Measurements from ENCODE around the gene PITPNC1.
"Not testable (repeated sequence)": the region's sequence is repeated elsewhere in the genome, so short reads cannot be mapped to it uniquely, and the experiment has no call there.

The PITPNC1 gene

DNA sequence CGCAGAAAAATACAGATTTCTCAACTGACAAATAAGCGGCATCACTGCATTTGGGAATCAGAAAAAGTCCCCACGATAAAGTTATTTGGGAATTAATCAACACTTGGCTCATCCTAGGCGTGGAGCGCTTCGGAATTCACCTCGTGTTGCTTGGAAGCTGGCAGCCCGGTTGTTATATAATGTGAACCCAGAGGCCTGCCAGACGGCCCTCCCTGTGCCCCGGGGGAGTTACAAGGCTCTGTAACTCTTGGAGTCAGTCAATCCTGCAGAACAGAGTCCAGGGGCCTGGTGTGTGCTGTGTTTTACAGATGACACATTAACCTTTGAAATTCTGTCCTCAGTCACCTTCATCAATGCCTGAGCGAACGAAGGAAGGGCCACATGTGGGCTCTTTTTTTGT is 111.1 kb downstream of the PITPNC1 start:
- no peak for DNase-seq (ENCODE audit: low read depth in 2 of 2)

DNA sequence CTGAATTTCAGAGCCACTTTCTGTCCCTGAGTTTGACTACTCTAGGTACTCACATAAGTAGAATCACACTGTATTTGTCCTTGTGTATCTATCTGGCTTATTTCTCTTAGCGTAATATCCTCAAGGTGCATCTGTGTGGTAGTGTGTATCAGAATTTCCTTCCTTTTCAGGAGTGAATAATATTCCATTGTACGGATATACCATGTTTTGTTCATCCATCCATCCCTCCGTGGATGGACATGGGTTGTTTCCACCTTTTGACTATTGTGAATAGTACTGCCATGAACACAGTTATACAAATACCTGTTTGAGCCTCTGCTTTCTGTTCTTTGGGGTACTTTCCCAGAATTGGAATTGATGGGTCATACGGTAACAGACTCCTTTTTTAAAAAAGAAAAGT is 111.7 kb downstream of the PITPNC1 start:
- no peak for DNase-seq (ENCODE audit: low read depth in 2 of 2)

- no peak for DNase-seq (ENCODE audit: low read depth in 2 of 2)
Measured at GRCh38 chr17:67489273-67489672, 112.2 kb downstream of the PITPNC1 start.

GRCh38 chr17:67490471-67490870 is 113.4 kb downstream of the PITPNC1 start:
- no peak for DNase-seq (ENCODE audit: low read depth in 2 of 2)

DNA sequence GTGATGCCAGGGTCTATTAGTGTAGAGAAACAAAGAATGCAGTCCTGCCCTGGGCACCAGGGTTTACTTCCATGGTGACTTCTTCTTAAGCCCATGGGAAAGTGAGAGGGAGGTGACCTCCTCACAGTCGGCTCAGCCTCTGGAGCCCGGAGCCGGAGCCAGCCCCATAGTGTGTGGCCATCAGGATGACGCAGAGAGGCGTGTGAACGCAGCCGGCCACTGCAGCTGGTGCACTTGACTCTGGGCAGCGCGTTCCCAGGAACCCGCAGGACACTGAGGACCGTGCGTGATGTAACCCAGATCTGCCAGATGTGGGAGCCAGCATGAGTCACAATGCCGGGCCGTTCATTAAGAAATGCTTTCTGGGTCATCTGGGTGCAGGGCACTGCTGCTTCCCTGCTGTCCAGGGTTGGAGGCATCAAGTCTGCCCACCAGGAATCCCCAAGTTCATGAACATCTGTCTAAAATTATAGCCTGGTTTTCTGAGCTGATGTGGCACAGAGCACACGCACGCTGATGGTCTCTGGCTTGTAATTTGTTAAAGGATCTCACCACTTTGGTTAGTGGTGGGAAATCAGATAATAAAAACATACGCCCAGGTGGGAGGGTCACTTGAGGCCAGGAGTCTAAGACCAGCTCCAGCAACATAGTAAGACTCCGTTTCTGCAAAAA is 114.1 kb downstream of the PITPNC1 start:
- no peak for DNase-seq (ENCODE audit: low read depth in 2 of 2)

DNA sequence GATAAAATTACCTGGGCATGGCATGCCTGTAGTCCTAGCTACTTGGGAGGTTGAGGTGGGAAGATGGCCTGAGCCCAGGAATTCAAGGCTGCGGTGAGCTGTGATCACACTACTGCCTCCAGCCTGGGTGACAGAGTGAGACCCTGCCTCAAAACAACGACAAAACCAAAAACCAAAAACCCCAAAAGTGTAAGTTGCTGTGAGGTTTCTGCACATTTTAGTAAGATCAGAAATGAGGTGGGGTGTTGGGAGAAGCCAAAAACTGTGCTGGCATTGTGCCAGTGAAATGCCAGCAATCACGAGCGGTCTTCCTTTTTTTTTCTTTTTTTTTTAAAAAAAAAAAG is 114.6 kb downstream of the PITPNC1 start:
- DNase-seq (ENCODE audit: low read depth in 2 of 2), result no peak

- DNase-seq (ENCODE audit: low read depth in 2 of 2), result no peak
Measured at GRCh38 chr17:67492251-67492740, 115.2 kb downstream of the PITPNC1 start.

DNA sequence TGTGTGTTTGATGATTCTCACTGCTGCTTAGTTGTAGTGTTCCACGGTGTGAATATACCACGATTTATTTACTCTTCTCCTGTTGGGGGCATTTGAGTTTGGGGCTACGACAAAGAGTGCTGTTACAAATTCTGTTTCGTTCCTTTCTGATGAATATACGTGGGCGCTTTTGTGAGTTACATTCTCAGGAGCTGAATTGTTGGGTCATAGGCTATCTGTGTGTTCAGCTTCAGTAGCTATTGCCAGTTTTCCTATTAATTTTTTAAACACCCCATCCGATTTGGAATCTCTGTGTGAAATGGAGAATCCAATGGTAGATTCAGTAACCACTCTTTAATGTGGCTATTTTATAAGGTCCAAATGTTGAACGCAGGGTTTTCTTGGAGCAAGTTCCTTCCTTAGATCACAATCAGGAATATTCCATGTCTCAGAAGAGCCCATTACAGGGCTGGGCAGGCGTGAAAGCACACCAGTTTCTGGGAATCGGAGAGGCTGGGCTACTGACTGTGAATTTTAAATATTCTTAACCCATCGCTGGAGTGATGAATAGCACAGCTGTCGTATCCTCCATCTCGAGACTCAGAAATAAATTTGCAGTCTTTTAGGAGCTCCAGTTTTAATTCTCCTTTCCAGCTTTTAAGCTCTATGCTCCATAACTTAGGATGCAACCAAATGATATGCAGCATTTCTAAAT is 115.9 kb downstream of the PITPNC1 start:
- no peak for DNase-seq (ENCODE audit: low read depth in 2 of 2)

DNA sequence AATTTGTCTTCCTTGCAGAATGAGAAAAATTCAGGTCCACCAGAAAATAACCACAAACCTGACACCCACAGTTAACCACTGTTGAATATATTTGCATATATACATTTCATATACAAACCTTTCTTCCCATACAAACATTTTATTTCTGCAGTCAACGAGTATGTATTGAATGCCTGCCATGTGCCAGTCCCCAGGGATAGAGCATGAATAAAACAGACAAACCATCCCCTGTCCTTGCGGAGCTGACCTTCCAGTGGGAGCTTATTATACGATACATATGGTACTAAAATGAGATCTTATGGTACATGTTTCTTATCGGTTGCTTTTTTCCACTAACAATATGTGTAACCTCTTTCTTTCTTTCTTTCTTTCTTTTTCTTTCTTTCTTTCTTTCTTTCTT is 116.7 kb downstream of the PITPNC1 start:
- DNase-seq (ENCODE audit: low read depth in 2 of 2), result no peak

DNA sequence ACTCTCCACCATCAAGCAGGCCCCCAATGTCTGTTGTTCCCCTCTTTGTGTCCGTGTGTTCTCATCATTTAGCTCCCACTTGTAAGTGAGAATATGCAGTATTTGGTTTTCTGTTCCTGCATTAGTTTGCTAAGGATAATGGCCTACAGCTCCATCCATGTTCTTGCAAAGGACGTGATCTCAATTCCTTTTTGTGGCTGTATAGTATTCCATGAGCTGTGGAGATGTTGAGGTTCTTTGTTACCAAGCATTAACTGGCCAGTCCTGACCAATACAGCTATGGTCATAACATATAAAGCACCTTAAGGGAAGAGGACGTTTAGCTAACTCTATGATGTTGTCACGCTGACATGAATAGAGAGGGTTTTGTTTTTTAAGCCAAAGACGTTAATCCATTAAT is 118.5 kb downstream of the PITPNC1 start:
- DNase-seq (ENCODE audit: low read depth in 2 of 2), result not testable (repeated sequence)

DNA sequence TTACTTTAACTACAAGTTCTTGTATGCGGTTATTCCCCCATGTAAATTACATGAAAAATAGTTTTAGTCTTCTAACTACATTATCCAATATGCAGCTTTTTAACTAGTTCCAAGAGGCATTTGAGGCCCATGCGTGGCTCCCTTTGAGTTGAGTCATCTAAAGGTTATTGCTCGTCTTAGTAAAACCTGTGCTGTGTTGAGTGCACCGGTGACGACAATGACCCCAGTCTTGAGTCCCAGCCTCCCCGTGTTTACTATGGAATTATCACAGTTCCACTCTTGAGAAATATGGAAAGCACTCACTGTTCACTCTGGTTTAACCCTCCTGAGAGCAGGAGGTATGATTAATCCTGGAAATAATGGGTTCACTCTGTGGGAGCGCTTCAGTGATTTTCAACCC is 119.2 kb downstream of the PITPNC1 start:
- no peak for DNase-seq (ENCODE audit: low read depth in 2 of 2)

GRCh38 chr17:67499685-67500084 is 122.6 kb downstream of the PITPNC1 start:
- no peak for DNase-seq (ENCODE audit: low read depth in 2 of 2)

GRCh38 chr17:67500261-67500660 is 123.2 kb downstream of the PITPNC1 start:
- DNase-seq (ENCODE audit: low read depth in 2 of 2), result no peak

GRCh38 chr17:67500677-67501300 is 123.7 kb downstream of the PITPNC1 start:
- DNase-seq (ENCODE audit: low read depth in 2 of 2), result no peak

DNA sequence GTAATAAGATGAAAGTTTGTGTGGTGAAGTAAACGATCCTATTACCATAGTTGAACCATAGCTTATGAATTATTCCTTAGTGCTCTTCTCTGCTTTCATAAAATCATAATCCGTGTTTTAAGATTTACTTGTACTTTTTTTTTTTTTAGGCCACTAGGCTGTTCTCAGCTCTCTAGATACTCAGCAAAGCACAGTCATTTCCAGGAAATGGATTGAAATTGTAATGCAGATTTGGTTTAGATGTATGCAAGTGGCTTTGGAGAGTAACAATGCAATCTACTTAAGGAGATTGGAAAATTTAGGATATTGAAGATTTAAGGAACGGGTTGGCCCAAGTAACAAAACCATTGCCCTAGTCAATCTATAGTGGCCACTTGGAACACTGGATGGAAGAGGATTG is 125.1 kb downstream of the PITPNC1 start:
- DNase-seq (ENCODE audit: low read depth in 2 of 2), result no peak

GRCh38 chr17:67503184-67503583 is 126.1 kb downstream of the PITPNC1 start:
- no peak for DNase-seq (ENCODE audit: low read depth in 2 of 2)

DNA sequence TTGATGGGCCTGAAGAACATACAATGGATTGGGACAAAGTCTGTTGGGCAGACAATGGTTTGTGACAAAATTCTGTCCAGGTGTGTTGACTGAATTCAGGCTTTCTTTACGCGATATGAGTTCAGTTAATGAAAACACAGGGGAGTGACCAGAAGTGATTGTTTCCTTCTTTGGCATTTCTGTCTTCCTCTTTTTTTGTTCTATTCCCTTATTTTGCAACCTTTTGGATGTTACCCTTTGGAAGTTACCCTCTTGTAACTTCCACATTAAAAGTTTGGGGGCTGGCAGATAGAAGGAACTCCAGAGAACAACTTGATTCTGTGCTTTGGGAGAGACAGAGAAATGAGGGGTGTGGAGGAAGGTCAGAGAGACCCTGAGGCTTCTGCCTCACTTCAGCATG is 126.7 kb downstream of the PITPNC1 start:
- no peak for DNase-seq (ENCODE audit: low read depth in 2 of 2)

GRCh38 chr17:67504182-67504581 is 127.1 kb downstream of the PITPNC1 start:
- DNase-seq (ENCODE audit: low read depth in 2 of 2), result no peak

DNA sequence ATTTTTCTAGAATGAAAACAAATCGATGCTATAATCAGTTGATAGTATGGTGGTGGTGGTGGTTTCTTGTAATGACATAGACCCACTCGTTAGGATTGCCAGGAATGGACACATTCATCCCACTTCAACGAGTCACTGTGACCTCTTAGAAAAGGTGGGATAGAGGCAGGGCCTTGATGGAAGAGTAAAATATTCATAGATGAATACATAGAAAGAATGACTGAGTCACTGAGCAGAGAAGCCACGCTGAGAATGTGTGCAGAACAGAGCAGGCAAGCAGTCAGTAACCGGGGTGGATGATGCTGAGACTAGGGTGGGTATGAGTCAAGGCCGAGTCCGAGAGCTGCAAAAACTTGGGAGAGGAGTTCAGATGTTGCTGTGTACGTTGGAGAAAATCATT is 129.9 kb downstream of the PITPNC1 start:
- DNase-seq (ENCODE audit: low read depth in 2 of 2), result no peak

- no peak for DNase-seq (ENCODE audit: low read depth in 2 of 2)
Measured at GRCh38 chr17:67509390-67510287, 132.6 kb downstream of the PITPNC1 start.

DNA sequence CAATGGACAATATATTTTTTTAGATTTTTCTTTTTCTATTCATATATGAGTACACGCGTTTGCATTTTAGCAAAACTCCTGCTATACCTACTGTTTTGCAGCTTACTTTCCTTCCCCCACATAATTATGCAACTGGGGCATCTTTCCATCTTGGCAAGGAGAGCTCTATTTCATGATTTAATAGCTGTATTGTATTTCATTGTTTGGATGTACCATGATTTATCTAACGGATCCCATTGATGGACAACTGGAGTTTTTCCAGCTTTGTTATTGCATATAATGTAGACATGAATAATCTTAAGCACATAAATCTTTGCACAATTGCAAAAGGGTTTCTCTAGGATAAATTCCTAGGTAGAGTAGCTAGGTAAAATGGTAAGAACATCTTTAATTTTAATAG is 133.9 kb downstream of the PITPNC1 start:
- no peak for DNase-seq (ENCODE audit: low read depth in 2 of 2)

- no peak for DNase-seq (ENCODE audit: low read depth in 2 of 2)
Measured at GRCh38 chr17:67511804-67512203, 134.7 kb downstream of the PITPNC1 start.
